Heart left ventricle (tissue), 16 donors: Measurements from ENCODE around the gene LHX8. TPM values are rescaled to one million over a fixed set of nuclear protein-coding genes. Genes with fewer than 3 reads are reported as not detected.

Source experiments
- ATAC-seq, 4 donors: fragments of 200-7000 bp; cut with Tn5 transposase; one replicate each; pipeline ENCODE4 v1.9.1; 2020 to 2022; ENCODE audit warnings: moderate library complexity in 4 of 4, mild to moderate bottlenecking in 3 of 4, moderate number of reproducible peaks in 1 of 4
- DNase-seq, 5 donors: peaks; one replicate each; pipeline ENCODE4 v3.0.0-alpha.2; 2020
- H3K27ac ChIP-seq, 12 donors: fragments of 200-600 bp; sonication (generic) in 4 of 12; one replicate each; pipeline versions ENCODE4 v1.5.0 to v1.8.0; 2016 to 2022; ENCODE audit warnings: mild to moderate bottlenecking in 2 of 12
- H3K27me3 ChIP-seq, 9 donors: fragments of 200-600 bp; sonication (generic) in 2 of 9; one replicate each; pipeline versions ENCODE4 v1.5.1 to v1.8.0; 2016 to 2022; ENCODE audit warnings: mild to moderate bottlenecking in 3 of 9
- H3K36me3 ChIP-seq, 9 donors: fragments of 200-600 bp; sonication (generic) in 2 of 9; one replicate each; pipeline versions ENCODE4 v1.5.0 to v1.8.0; 2018 to 2022; ENCODE audit warnings: mild to moderate bottlenecking in 2 of 9
- H3K4me1 ChIP-seq, 12 donors: fragments of 200-600 bp; sonication (generic) in 4 of 12; one replicate each; pipeline versions ENCODE4 v1.5.0 to v1.8.0; 2016 to 2022; ENCODE audit warnings: mild to moderate bottlenecking in 3 of 12
- H3K4me3 ChIP-seq, 12 donors: fragments of 200-600 bp; sonication (generic) in 4 of 12; one replicate each; pipeline versions ENCODE4 v1.5.0 to v1.8.0; 2017 to 2022; ENCODE audit warnings: mild to moderate bottlenecking in 9 of 12, moderate library complexity in 4 of 12
- H3K9me3 ChIP-seq, 12 donors: fragments of 200-600 bp; sonication (generic) in 4 of 12; one replicate each; pipeline versions ENCODE4 v1.5.0 to v1.8.0; 2016 to 2022; ENCODE audit warnings: mild to moderate bottlenecking in 1 of 12
- CTCF ChIP-seq, 12 donors: fragments of 200-600 bp; sonication (generic) in 4 of 12; IDR thresholded peaks; one replicate each; pipeline versions ENCODE4 v1.5.0 to v1.8.0; 2018 to 2022; ENCODE audit warnings: antibody characterized with exemption in 12 of 12, mild to moderate bottlenecking in 5 of 12
- POLR2A ChIP-seq, 2 donors: fragments of 450-650 bp; IDR thresholded peaks; one replicate each; pipeline ENCODE4 v1.6.1; 2017; ENCODE audit warnings: antibody characterized with exemption in 2 of 2, mild to moderate bottlenecking in 2 of 2, moderate library complexity in 2 of 2
- WGBS, 4 donors: extraction: QIAGEN DNeasy Blood & Tissue Kit in 2 of 4; methylation state at CpG; one replicate each; pipeline versions ENCODE4 v1.1.5 to v1.1.7; 2013 to 2018; 5-methylcytosine and 5-hydroxymethylcytosine counted together
- intact Hi-C, 10 donors: fragments of 100-400 bp; cut with DNase I; formaldehyde crosslinking; loops; one replicate each; pipeline versions ENCODE4 v1.11.1 to v1.14.2; 2022
- polyA plus RNA-seq, 2 donors: library from polyadenylated mRNA; stranded (reverse); fragments of 200-250 nt; gene quantifications; one replicate each; pipeline ENCODE4 v1.2.3, GENCODE V29; 2013
- total RNA-seq, 9 donors: library from RNA; depleted of rRNA in 2 of 9; stranded (reverse); fragments of >200 nt in 2 of 9; fragmentation: NEBNext Ultra II Directional in 3 of 9; extraction: Animal tissue kit (Norgen Biotek cat#: 25700) in 3 of 9; gene quantifications; one replicate each; pipeline versions ENCODE4 v1.1.0 to v1.2.4, GENCODE V29; 2016 to 2023
- donor health status: ischemic (EF 13 %, LVEDD 7.1; RV severe dilation, severe dysfunction).
- donor health status: healthy with polysubstance abuse.
- donor health status: DM: no; HTN: yes; CAD: no.
- donor health status: DM: no; HTN: no; CAD: no.
- donor health status: ischemic (EF 25% LVEDD 6.9; RV normal size, moderate dysfunction).
- donor health status: ischemic (EF 25% LVEDD 5.7; RV mildly dilated, moderate dysfunction).
- donor health status: healthy.
- donor health status: DM: yes; HTN: yes; CAD: no.
- donor health status: ischemic (EF 35%, LVEDD 5.7; RV mildly dilated, moderate dysfunction).
- donor health status: nonischemic (EF 11% LVEDD 7.7; RV severe dilation, severe dysfunction).
- donor health status: DM: yes; HTN: yes; CAD: no.
- donor health status: PGD.
- donor health status: ischemic (EF 29% LVEDD 5.4; RV normal size, mild dysfunction).
- donor health status: nonischemic (EF 23%, LVEDD 6.1; RV moderate dilation, normal function).

Gene LHX8
- total and polyA plus RNA-seq, 11 donors, result not detected

- Histone ChIP-seq H3K4me3 (no peak overlapping the region), H3K4me1 (no peaks in the 10 kb centered on the region), H3K36me3 (no peaks in the 10 kb centered on the region), H3K27ac (no peak overlapping the region), H3K27me3 (peaks cover 0 to 5% (median 0%) of the 10 kb centered on the region in 9 donors), H3K9me3 (peaks cover 0 to 6% (median 0%) of the 10 kb centered on the region in 12 donors)
- no peak for TF ChIP-seq CTCF (IDR thresholded peaks at IDR 0.05)
- no peak for TF ChIP-seq POLR2A (IDR thresholded peaks at IDR 0.05)
- DNase-seq, result no peak
- intact Hi-C loops, result no loop called here
- WGBS, 4 donors, result 84 to 88% (median 85%) methylated on average over 3 of the region's 3 CpGs
- no peak for ATAC-seq
Observed at GRCh38 chr1:75159154-75159553, 25.0 kb downstream of the LHX8 start.

DNA sequence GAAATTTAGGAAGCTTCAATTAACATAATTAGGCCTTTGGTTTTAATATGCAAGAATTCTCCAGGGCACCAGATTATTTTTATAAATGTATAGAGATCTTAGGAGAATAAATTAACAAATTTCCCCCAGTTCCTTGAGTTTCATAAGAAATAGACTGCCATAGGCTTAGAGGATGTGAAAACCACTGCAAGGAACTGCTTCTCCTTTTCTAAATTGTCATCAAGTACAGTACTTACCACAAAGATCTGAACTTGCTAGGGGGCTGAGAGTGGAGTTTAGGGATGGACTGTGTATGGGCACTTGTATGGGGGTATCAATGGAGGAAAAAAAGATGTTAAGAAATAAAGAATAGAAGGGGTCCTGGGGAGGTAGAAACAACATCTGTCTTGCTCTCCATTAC is 31.1 kb downstream of the LHX8 start:
- Histone ChIP-seq H3K4me1 (no peaks in the 10 kb centered on the region), H3K36me3 (no peaks in the 10 kb centered on the region), H3K27ac (no peak overlapping the region), H3K9me3 (peaks cover 0 to 5% (median 0%) of the 10 kb centered on the region in 12 donors), H3K27me3 (peaks cover 0 to 9% (median 0%) of the 10 kb centered on the region in 9 donors), H3K4me3 (no peak overlapping the region)
- intact Hi-C loops, result no loop called here
- TF ChIP-seq POLR2A (IDR thresholded peaks at IDR 0.05) (no peak), CTCF (IDR thresholded peaks at IDR 0.05) (no peak)
- no peak for ATAC-seq
- DNase-seq, result no peak

DNA sequence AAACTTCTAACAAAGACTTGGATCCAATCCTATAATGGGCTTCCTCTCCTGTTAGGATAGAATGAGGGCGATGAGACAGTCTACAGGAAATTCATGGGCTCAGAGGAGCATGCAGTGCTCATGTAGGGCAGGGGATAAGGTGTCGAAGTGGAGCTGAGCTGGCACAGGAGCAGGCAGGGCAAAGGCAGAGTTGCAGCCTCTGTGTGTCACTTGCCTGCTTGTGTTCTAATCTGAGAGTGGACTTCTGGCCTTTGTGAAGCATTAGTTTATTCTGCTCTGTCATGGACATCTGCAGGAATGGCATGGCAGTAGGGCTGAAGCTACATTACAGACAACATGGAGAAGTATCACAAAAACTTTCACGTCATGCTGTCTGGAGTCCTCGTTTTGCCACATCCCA is 32.6 kb downstream of the LHX8 start:
- no peak overlapping the region for H3K27ac ChIP-seq
- no peak overlapping the region for H3K4me3 ChIP-seq
- TF ChIP-seq POLR2A (IDR thresholded peaks at IDR 0.05), result no peak
- no peak for TF ChIP-seq CTCF (IDR thresholded peaks at IDR 0.05)
- H3K9me3 ChIP-seq, result peaks cover 0 to 5% (median 0%) of the 10 kb centered on the region in 12 donors
- no peaks in the 10 kb centered on the region for H3K36me3 ChIP-seq
- WGBS, 4 donors, result 65 to 76% (median 72%) methylated on average over 4 of the region's 4 CpGs
- H3K4me1 ChIP-seq, result no peaks in the 10 kb centered on the region
- intact Hi-C loops, result no loop called here
- ATAC-seq (no peak), DNase-seq (no peak)
- H3K27me3 ChIP-seq, result peaks cover 0 to 9% (median 0%) of the 10 kb centered on the region in 9 donors

DNA sequence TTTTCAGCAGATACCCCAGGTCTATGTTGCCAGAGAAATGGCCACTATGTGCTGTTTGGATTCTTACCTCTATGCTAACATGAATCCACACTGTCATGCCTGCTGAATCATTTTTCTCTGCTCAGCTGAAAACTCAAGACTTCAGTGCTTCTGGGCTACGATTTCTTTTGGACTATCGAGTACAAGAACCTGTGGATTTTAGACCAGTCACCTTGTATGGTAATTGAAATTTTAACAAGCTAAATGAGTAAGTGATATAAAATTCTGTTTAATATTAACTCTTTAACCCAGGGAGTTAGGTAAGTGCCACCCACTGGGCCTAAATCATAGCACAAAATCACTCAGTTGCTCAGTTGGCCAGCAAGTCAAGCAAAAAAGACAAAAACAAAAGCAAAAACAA is 35.8 kb downstream of the LHX8 start:
- intact Hi-C loops, result no loop called here
- no peak for ATAC-seq
- Histone ChIP-seq H3K36me3 (no peaks in the 10 kb centered on the region), H3K27ac (no peak overlapping the region), H3K27me3 (peaks cover 0 to 9% (median 0%) of the 10 kb centered on the region in 9 donors), H3K4me3 (no peak overlapping the region), H3K4me1 (no peaks in the 10 kb centered on the region), H3K9me3 (peaks cover 0 to 3% (median 0%) of the 10 kb centered on the region in 12 donors)
- WGBS, 4 donors, result 85 to 98% (median 89%) methylated on average over 2 of the region's 2 CpGs
- no peak for DNase-seq
- no peak for TF ChIP-seq CTCF (IDR thresholded peaks at IDR 0.05)
- no peak for TF ChIP-seq POLR2A (IDR thresholded peaks at IDR 0.05)
